NCI-H748 (cell line): ENCODE measurements around the gene PTPN20.
A peak's percentile ranks its signal among the peaks of the same experiment; 100 is the strongest.
"Not testable (repeated sequence)": the region's sequence is repeated elsewhere in the genome, so short reads cannot be mapped to it uniquely, and the experiment has no call there.

Source experiments
- DNase-seq: peaks from one replicate; lab custom pipeline; 2025; ENCODE audit not compliant: unreplicated experiment; lab: John Stamatoyannopoulos, UW

Gene PTPN20

DNA sequence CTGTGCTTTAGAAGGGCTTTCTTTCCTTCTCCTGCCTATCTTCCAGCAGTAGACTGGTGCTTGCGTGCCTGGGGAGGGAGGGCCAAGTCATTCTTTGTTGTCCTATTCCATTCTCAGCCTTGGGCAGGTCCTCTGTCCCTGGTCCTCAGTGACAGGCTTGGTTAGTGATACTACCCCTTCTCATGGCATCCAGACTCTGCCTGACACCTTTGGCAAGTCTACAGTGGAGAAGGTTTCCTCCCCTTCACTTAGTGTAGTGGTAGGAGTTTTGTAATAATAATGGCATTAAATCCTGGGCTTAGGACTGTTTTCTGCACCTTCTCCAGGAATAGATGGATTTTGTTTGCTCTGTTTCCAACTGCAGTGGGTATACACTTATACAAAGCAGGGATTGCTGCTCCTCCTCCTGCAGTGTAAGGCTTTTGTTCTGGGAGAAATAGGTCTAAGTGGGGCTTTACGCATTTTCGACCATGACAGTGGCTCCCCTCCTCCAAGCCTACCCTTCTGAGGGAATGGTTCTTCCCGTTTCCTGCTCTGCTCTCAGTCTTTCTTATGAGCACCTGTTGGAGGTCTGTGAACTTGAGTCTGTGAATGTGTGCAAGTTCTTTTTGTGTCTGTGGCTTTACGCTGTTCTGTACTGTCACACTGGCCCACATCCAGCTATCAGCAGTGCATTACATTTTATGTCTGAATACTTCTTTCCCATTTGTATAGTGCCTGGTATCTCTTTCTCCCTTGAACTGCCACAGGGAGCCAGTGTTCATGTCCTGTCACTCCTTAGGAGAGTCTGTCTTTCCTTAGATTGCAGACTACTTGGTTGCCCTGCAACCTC is 37.7 kb downstream of the PTPN20 start:
- DNase-seq, result not testable (repeated sequence)

DNA sequence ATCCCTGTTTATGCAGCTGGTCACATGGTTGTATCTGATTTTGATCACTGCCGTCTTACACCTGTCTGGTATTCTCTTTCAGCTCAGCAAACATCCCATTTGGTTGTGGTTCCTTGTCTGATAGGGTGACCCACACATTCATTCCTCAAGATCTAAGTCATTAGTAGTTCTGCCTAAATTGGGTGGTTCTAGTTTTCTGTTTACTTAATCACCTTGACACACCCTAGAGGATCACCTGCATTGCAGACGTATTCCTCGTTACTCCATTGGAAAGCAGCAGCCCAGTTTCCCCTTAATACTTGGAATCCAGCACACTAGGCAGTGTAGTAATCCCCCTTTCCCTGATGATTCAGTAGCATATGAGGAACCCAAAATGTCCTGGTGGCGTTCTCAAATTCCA is 41.3 kb downstream of the PTPN20 start:
- not testable (repeated sequence) for DNase-seq

DNA sequence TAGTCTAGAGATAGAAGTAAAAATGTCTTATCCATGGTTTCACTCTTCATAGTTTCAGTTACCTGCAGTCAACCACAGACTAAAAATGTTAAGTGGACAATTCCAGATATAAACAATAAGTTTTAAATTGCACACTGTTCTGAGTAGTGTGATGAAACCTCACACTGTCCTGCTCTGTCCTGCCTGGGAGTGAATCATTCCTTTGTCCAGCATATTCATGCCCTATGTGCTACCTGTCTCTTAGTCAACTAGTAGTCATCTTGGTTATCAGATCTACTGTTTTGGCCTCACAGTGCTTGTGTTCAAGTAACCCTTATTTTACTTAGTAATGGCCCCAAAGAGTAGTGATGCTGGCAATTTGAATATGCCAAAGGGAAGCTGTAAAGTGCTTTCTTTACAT is 49.5 kb downstream of the PTPN20 start:
- not testable (repeated sequence) for DNase-seq

DNA sequence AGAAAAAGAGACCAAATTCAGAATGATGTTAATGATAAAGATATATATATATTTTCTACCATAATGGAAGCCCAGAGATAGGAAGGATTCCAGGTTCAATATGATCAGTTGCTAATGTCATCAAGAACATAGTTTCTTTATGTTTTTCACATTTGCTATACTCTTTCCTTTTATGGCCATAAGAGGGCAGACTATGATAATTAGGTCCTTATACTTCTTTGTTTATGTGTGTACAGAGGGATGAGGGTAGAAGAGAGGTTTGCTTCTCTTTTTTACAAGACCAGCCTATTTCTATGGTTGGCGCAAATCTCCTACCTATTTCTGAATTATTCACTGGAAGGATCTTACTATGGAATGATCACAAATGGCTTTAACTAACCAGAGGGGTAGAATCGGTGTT is 52.1 kb downstream of the PTPN20 start:
- DNase-seq, result not testable (repeated sequence)

DNA sequence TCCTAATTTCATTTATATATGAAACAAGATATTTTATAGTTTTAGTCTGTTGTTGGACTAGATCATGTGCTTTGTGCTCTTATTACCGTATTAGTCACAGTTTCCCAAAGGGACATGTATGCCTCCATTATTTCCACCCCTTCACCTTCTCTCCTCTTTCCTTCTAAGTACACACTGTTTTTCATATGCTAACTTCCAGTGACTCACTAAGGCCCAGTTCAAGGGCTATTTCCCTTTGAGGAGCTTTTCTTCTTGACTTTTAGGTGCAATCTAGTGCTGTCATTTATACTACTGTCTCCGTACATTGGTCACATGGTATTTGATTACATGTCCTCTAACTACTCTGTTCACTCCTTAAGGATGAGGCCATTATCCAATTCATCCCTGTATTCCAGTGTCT is 55.8 kb downstream of the PTPN20 start:
- not testable (repeated sequence) for DNase-seq

DNA sequence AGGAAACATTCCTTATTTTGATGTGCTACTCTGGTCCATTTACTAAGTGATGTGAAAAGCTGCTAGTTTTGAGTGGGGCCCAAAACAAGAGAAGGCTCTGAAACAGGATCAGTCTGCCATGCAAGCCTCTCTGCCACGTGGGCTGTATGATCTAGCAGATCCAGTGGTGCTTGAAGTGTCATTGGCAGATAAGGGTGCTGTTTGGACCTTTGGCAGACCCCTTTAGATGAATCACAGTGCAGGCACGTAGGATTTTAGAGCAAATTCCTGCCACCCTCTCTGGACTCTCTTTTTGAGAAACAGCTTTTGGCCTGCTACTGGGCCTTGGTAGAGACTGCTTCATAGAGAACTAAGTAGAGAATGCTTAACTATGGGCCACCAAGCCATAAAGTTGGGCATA is 69.0 kb downstream of the PTPN20 start:
- not testable (repeated sequence) for DNase-seq

DNA sequence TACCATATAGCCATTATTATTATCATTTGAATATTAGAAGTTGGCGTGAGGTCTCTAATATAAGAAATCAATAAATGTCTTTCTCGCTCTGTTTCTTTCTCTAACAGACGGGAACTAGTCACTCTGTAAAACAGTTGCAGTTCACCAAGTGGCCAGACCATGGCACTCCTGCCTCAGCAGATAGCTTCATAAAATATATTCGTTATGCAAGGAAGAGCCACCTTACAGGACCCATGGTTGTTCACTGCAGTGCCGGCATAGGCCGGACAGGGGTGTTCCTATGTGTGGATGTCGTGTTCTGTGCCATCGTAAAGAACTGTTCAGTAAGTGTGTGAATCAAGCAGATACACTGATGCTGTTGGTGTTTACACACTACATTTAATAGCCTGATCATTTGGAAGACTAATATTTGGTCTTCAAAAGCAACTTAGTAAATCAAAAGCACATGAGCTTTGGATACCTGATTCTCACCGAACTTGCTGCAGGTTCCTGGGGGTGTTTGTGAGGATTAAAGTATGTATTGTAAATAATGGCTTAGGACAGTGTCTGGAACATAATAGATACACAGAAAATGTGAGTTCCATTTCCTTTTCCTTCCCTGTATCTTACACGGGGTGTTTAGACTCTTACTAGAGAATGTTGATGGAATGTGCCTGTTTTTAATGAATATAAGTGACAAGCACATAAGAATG is 76.2 kb downstream of the PTPN20 start:
- not testable (repeated sequence) for DNase-seq

DNA sequence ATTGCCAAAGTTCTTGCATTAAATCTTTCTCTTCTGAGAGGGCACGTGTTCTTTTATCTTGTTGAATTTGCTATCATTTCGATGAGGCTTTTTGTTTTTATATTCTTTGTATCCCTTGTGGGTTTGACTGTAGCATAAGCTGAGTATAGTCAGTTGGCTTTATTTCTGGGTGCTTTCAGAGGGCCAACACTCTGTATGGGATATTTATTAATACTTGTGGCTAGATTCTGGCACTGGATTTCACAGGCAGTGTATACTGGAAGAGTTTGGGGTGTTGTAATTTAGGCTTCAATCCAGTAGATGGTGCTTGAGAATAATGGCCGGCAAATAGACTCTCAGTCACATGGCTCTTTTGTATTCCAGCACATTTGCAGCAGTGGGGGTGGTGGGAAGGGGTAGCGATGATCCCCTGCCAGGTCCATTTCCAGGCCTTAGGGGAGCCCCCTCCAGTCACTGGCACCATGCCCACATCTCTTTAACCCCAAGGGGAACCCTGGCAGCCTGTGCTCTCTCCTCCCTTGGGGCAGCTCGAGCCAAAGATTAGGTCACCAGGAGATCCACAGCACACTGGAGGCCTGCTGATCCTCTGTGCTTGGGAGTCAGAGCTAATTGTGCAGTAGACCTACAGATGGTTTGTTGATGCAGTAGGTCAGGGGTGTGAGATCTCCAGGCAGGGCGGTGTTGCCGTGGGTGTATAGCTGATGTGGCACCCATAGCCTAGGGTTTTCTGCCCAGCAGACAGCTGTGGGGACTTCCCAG is 81.8 kb downstream of the PTPN20 start:
- DNase-seq, result peak; percentile 20

DNA sequence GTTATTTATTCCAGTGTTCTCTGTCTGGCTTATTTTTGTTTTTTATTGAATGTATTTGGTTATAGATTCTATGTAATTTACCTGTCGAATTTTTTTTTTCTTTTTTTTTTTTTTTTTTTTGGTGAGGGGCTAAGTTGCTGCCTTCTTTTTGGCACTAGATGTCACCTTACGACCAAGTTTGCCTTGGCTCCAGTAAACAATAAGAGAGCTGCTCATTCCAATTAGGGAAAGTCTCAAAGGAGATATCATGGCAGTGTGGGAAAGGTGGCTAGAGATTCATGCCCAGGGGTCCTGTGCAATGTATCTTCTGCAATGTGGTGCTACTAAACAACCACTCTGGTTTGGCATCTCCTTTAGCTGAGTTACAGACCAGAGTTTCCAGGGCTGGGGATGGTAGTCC is 84.0 kb downstream of the PTPN20 start:
- no peak for DNase-seq

DNA sequence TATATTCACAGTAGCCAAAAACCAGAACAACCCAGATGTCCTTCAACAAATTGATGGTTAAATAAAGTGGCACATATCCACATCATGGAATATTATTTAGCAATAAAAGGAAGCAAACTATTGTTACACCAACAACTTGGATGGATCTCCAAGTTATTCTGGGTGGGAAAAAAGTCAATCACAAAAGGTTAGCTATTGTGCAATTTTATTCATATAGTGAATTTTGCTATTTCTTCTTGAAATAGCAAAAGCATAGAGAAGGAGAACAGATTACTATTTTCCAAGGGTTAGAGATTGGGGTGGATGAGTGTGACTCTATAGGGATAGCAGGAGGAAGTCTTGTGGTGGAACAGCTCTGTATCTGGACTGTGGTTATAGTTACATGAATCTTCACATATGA is 87.0 kb downstream of the PTPN20 start:
- no peak for DNase-seq

DNA sequence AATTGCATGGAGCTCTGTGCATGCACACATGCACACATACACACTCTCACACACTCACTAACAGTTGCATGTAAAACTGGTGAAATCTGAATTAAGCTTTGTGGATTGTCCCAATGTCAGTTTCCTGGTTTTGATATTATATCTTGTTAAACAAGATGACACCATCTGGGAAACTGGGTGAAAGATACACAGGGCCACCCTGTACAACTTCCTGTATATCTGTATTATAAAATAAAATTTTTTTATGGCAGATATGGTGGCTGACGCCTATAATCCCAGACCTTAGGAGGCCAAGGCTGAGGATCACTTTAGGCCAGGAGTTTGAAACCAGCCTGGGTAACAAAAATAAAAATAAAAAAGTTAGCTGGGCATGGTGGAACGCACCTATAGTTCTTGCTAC is 87.4 kb downstream of the PTPN20 start:
- no peak for DNase-seq

DNA sequence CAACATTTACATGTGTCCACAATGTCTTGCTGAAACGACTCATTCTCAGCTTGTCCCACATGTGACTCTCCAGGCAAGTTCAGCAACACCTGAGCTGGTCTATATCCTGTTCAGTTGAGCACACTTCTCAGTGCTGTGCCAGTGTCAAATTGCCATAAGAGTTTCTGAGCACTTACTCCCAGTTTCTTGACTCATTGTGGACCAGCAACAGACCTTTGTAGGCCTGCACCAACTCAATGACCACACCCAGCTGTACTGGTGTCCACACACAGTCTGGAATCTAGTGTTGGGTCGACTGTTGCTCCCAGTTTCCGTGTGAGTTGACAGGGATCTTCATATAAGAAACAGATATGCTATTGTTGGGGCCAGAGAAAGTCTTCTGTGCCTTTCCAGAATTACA is 88.0 kb downstream of the PTPN20 start:
- no peak for DNase-seq

DNA sequence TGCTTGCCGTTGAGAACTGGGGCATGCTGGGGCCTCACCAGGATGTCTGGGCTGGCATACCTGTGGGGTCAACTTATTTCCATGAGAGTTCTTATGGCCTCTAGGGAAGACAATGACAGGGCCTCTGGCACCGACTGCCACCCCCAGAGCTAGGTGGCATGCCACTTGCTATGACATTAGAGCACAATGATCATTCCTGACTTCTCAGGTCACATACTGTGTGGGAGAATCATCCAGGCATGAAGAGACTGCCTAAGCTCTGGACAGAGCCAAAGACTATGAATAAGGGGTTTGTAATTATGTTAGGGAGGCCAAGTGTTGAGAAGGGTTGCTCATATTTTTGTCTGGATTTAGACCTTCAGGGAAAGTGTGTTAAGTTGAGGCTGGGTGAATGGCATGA is 97.5 kb downstream of the PTPN20 start:
- DNase-seq, result no peak

DNA sequence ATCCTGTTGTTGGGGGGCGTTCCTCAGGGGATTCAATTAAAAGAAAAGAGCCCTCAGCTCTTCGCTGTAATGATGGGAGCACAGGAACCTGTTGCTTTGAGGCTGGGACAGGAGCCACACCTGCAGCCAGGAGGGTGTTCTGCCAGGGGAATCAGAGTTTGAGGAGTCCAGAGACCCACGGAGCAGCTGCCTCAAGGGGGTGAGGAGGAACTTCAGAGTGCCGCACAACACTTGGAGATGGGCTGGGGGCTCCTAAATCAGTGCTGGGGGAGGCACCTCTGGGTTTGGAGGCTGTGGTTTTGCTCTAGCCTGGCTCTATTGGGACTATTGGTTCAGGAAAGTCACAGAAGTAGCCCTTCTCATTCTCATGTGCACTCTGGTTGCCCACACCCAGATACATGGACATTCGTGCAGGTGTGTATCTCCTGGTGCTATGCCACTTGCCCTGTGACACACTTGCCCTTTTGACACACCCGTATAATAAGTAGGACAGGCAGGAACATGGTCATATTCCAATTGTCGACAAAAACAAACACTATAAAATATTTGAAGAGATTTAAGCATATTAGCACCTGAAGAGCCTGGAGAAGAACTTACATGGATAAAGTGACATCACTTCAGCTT is 98.1 kb downstream of the PTPN20 start:
- no peak for DNase-seq

DNA sequence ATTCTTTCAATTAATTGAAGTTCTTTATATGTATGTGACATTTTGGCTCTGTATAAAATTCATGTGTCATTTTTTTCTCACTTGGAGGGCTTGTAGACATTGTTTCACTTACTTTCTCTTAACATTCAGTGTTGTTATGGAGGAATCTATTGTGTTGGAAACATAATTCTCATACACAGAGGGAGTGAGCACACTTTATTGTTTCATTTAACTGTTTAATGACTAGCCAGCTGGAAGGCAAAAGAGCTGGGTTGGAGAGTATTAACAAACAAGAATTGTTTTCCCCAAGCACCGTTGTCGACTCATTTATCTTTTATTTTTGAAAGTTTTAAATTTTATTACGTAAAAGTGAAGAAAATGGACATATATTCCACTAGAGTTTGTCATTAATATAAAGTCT is 98.8 kb downstream of the PTPN20 start:
- no peak for DNase-seq

DNA sequence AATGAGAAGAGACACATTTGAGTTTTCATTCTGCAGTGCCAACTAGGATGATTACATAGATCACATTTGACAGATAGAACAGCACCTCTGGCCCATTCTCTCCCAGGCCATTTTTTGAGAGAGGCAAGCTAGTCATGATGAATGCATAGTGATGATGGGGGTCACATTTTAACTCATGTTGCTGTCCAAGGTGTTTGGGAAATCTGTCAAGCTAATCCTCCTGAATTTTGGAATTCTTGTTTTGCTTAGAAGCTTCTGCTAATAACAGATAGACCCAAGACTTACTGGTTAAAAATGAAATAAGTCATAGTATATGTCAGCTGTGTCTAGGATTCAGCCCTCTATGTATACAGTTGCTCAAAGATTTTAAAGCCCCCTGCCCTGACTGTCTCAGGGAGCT is 101.0 kb downstream of the PTPN20 start:
- no peak for DNase-seq

DNA sequence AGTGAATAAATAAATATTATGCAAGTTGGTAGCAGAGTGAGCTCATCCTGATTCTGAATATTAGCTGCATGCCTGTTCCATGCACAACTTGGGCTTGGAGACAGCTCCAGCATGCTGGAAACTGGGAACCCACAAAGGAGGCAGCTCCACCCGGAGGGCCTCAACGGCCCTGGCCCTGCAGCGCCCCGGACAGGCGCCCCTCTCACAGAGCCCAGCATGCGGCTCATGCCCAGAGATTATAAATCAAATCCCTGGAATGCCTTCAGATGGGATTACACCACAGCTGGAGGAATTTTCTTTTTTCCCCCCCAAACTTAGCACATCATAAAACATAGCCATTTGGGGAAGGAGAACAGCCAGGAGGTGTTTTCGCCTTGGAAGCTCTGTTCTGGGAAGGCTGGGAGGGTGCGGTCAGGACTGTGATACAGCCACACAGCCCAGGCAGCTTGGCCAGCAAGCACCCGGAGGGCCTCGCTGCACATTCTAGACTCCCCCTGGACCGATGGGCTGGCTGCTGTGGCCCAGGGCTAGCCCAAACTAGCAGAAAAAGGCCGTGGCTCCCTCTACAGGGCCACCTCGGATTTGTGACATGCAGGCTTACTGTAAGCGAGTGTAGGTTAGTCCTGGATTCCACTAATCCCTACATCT is 102.4 kb downstream of the PTPN20 start:
- no peak for DNase-seq

DNA sequence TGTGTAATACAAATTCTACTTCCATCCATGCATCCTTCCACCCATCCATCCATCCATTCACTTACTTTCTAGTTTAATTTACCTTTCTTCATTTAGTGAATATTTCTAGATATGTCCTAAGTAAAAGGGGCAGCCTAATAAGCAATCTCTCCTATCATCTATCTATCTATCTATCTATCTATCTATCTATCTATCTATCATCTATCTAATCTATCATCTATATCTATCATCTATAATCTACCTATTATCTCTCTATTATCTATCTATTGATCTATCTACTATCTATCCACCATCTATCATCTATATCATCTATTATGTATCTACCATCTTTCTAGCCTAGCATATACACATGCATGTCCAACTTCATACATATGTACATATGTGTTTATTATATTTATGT is 104.2 kb downstream of the PTPN20 start:
- no peak for DNase-seq

DNA sequence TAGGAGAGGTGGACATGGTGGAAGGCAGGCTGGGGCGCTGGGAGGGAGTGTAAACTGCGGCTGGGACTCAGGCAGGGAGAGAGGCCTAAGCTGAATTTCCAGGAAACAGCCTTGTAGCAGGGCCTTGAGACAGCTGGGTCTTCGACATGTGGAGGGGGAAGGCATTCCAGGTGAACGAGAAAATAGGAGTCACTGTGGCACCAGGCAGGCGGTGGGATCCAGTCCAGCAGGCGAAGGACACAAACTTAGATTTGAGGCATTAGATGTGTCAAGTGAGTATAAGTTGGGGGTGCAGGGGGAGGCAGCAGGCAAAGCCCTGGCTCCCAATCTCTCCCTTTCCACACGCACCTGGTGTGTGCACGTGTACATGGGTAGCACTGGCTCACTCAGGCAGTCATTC is 105.3 kb downstream of the PTPN20 start:
- DNase-seq, result no peak

DNA sequence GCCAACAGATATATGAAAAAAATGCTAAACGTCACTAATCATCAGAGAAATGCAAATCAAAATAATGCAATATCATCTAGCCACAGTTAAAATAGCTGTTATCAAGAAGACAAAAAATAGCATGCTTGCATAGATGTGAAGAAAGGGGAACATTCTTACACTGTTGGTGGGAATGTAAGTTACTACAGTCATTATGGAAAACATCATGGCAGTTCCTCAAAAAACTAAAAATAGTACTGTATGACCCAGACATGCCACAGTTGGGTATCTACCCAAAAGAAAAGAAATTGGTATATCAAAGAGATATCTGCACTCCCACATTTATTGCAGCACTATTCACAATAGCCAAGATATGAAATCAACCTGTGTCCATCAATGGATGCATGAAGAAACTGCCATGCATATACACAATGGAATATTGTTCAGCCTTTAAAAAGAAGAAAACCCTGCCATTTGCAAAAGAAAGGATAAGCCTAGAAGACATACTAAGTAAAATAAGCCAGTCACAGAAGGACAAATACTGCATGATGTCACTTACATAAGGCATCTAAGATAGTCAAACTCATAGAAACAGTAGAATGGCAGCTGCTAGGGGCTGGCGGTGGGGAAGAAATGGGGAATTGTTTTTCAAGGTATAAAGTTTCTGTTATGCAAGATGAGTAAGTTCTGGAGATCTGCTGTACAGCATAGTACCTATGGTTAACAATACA is 107.0 kb downstream of the PTPN20 start:
- DNase-seq, result no peak
